HepG2 (cell line): ENCODE results near the gene TMC8. TPM values are rescaled to one million over a fixed set of nuclear protein-coding genes. Genes with fewer than 3 reads are reported as not detected.

Experiments
- AGO2 ChIP-seq: fragments of 200-400 bp; formaldehyde crosslinking; optimal IDR thresholded peaks from 2 replicates; pipeline ENCODE3; 2017; ENCODE audit warnings: mild to moderate bottlenecking, low read depth, low read length, moderate library complexity
- CBX5 ChIP-seq: sonication (generic); formaldehyde crosslinking; IDR thresholded peaks from 2 replicates; pipeline ENCODE4 v1.4.0; 2020; ENCODE audit warnings: missing genetic modification reagents, borderline replicate concordance
- GFI1 ChIP-seq: sonication (generic); formaldehyde crosslinking; IDR thresholded peaks from 2 replicates; pipeline ENCODE4 v1.5.0; 2020; ENCODE audit warnings: missing genetic modification reagents, mild to moderate bottlenecking, borderline replicate concordance
- HNF4G ChIP-seq, 2 experiments: sonication (generic) in 1 of 2; formaldehyde crosslinking in 1 of 2; IDR thresholded peaks; 2 replicates each; pipeline versions ENCODE4 v1.4.0 to v1.6.1; 2011 to 2020; ENCODE audit warnings: borderline replicate concordance in 2 of 2, low read depth in 2 of 2, mild to moderate bottlenecking in 2 of 2, low read length in 1 of 2, missing genetic modification reagents in 1 of 2, moderate library complexity in 1 of 2
- JDP2 ChIP-seq: sonication (generic); formaldehyde crosslinking; IDR thresholded peaks from 2 replicates; pipeline ENCODE4 v1.8.1; 2022; ENCODE audit warnings: missing genetic modification reagents, borderline replicate concordance
- JUND ChIP-seq: sonication (generic); formaldehyde crosslinking; IDR thresholded peaks from 2 replicates; pipeline ENCODE4 v1.8.0; 2022; ENCODE audit warnings: mild to moderate bottlenecking, missing genetic modification reagents
- KLF16 ChIP-seq, 2 experiments: sonication (generic) in 1 of 2; formaldehyde crosslinking in 1 of 2; IDR thresholded peaks; 2 replicates each; pipeline versions ENCODE4 v1.6.1 to v1.8.0; 2016 to 2023; ENCODE audit warnings: missing genetic modification reagents in 2 of 2, missing compliant biosample characterization in 1 of 2
- KMT2B ChIP-seq: IDR thresholded peaks from 2 replicates; pipeline ENCODE4 v1.6.1; 2016; ENCODE audit warnings: missing genetic modification reagents, missing compliant biosample characterization
- POLR2G ChIP-seq: fragments of 200-400 bp; formaldehyde crosslinking; IDR thresholded peaks from 2 replicates; pipeline ENCODE4 v1.6.1; 2018; ENCODE audit warnings: mild to moderate bottlenecking, low read depth, low read length, moderate library complexity
- SNRNP70 ChIP-seq: fragments of 200-400 bp; formaldehyde crosslinking; IDR thresholded peaks from 2 replicates; pipeline ENCODE4 v1.6.1; 2017; ENCODE audit warnings: mild to moderate bottlenecking, low read depth, low read length, moderate library complexity
- TRIM22 ChIP-seq: fragments of 450-650 bp; IDR thresholded peaks from 2 replicates; pipeline ENCODE4 v1.6.1; 2017
- ZFP36 ChIP-seq: fragments of 150-350 bp; IDR thresholded peaks from 2 replicates; pipeline ENCODE4 v1.6.1; 2018; ENCODE audit warnings: borderline replicate concordance, low read length, low read depth; ENCODE audit not compliant: partially characterized antibody
- ZHX1 ChIP-seq: sonication (generic); formaldehyde crosslinking; IDR thresholded peaks from 2 replicates; pipeline ENCODE4 v1.8.1; 2022; ENCODE audit warnings: low read depth, mild to moderate bottlenecking, missing genetic modification reagents
- ZMYM3 ChIP-seq: sonication (generic); formaldehyde crosslinking; IDR thresholded peaks from 2 replicates; pipeline ENCODE4 v1.5.1; 2020; ENCODE audit warnings: mild to moderate bottlenecking, missing genetic modification reagents
- ZNF225 ChIP-seq: sonication (generic); formaldehyde crosslinking; IDR thresholded peaks from 2 replicates; pipeline ENCODE4 v1.4.0; 2020; ENCODE audit warnings: mild to moderate bottlenecking, missing genetic modification reagents
- ZNF235 ChIP-seq: sonication (generic); formaldehyde crosslinking; IDR thresholded peaks from 2 replicates; pipeline ENCODE4 v1.8.1; 2023; ENCODE audit warnings: mild to moderate bottlenecking, missing genetic modification reagents, borderline replicate concordance
- ZNF274 ChIP-seq: sonication (generic); formaldehyde crosslinking; IDR thresholded peaks from 2 replicates; pipeline ENCODE4 v1.5.1; 2020; ENCODE audit warnings: mild to moderate bottlenecking, missing genetic modification reagents
- ZNF496 ChIP-seq: sonication (generic); formaldehyde crosslinking; IDR thresholded peaks from 2 replicates; pipeline ENCODE4 v1.8.1; 2023; ENCODE audit warnings: mild to moderate bottlenecking, moderate library complexity, missing genetic modification reagents; ENCODE audit not compliant: insufficient replicate concordance
- ZNF609 ChIP-seq: sonication (generic); formaldehyde crosslinking; IDR thresholded peaks from 2 replicates; pipeline ENCODE4 v1.4.0; 2020; ENCODE audit warnings: mild to moderate bottlenecking, missing genetic modification reagents, borderline replicate concordance
- ZNF619 ChIP-seq: sonication (generic); formaldehyde crosslinking; IDR thresholded peaks from 2 replicates; pipeline ENCODE4 v1.4.0; 2020; ENCODE audit warnings: mild to moderate bottlenecking, missing genetic modification reagents
- polyA plus RNA-seq, 8 experiments: library from polyadenylated mRNA; depleted of rRNA in 3 of 8; stranded (reverse) in 7 of 8; unstranded in 1 of 8; fragments of >200 nt; fragmentation: Illumina TruSeq in 4 of 8; extraction: Trizol in 4 of 8; gene quantifications; 2 replicates each; pipeline versions ENCODE4 v1.2.1 to v1.2.3, GENCODE V29; 2011 to 2016; ENCODE audit warnings: low read depth in 4 of 8, missing spikeins in 1 of 8, mixed read lengths in 1 of 8; ENCODE audit not compliant: insufficient read depth in 1 of 8
- total RNA-seq, 5 experiments: library from RNA; depleted of rRNA; stranded (reverse); fragments of >200 nt; fragmentation: Illumina TruSeq; extraction: Trizol; gene quantifications; 2 replicates each; pipeline ENCODE4 v1.2.3, GENCODE V29; 2016; ENCODE audit warnings: low read depth in 1 of 5

The TMC8 gene
- total and polyA plus RNA-seq, 2 of the 13 experiments (the other 11 are each of a cell fraction or from before 2014, with no cell fraction given): 0.53 to 7.8 TPM

- TF ChIP-seq TRIM22 (no peak), SNRNP70 (no peak), ZNF225 (CRISPR knock-in tag) (no peak), ZNF619 (CRISPR knock-in tag) (no peak), ZHX1 (CRISPR knock-in tag) (no peak), ZNF235 (CRISPR knock-in tag) (no peak), ZNF496 (no peak), GFI1 (CRISPR knock-in tag) (no peak), POLR2G (peak; percentile 17; the same call in 1 of the 2 replicates), ZNF609 (CRISPR knock-in tag) (no peak), ZMYM3 (CRISPR knock-in tag) (no peak), HNF4G (IDR thresholded peaks at IDR 0.05; ENCODE audit: borderline replicate concordance, low read depth, low read length) (no peak), HNF4G (CRISPR knock-in tag; IDR thresholded peaks at IDR 0.05; ENCODE audit: borderline replicate concordance, low read depth) (no peak), KLF16 (CRISPR knock-in tag; IDR thresholded peaks at IDR 0.05) (no peak), JDP2 (CRISPR knock-in tag) (no peak), AGO2 (peak; percentile 51), ZNF274 (CRISPR knock-in tag) (0 out of 2 replicates have a peak, but pooled peaks have one; percentile 35), ZFP36 (peak; percentile 44), JUND (CRISPR knock-in tag) (no peak), CBX5 (CRISPR knock-in tag) (no peak), KMT2B (no peak)
Measured at GRCh38 chr17:78107976-78108725, 22.4 kb upstream of the TMC8 start (continued).
